Measurements from ENCODE around the gene PTER.

DNA sequence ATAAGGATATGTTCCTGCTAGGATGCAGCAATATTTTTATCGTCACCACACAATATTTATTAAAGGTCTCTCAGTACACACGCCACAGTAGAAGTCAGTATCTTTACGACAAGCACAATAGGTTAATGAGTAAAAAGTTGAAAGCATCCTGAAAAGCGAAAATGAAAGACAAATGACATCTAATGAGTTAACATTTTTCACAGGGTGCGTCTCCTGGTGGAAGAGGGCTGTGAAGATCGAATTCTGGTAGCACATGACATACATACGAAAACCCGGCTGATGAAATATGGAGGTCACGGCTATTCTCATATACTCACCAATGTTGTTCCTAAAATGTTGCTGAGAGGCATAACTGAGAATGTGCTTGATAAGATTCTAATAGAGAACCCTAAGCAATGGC, 74.0 kb downstream of the PTER start:
- TF ChIP-seq, protein P1, sequence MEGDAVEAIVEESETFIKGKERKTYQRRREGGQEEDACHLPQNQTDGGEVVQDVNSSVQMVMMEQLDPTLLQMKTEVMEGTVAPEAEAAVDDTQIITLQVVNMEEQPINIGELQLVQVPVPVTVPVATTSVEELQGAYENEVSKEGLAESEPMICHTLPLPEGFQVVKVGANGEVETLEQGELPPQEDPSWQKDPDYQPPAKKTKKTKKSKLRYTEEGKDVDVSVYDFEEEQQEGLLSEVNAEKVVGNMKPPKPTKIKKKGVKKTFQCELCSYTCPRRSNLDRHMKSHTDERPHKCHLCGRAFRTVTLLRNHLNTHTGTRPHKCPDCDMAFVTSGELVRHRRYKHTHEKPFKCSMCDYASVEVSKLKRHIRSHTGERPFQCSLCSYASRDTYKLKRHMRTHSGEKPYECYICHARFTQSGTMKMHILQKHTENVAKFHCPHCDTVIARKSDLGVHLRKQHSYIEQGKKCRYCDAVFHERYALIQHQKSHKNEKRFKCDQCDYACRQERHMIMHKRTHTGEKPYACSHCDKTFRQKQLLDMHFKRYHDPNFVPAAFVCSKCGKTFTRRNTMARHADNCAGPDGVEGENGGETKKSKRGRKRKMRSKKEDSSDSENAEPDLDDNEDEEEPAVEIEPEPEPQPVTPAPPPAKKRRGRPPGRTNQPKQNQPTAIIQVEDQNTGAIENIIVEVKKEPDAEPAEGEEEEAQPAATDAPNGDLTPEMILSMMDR (IDR thresholded peaks at IDR 0.05) = no peak
- no peak for TF ChIP-seq EZH2 (IDR thresholded peaks at IDR 0.05)
- TF ChIP-seq EZH2phosphoT487 (IDR thresholded peaks at IDR 0.05) = no peak

All from neural progenitor cell (in vitro differentiated cells).